ENCODE results near the gene CCL4.
"Not testable (repeated sequence)": the region's sequence is repeated elsewhere in the genome, so short reads cannot be mapped to it uniquely, and the experiment has no call there.

The CCL4 gene

DNA sequence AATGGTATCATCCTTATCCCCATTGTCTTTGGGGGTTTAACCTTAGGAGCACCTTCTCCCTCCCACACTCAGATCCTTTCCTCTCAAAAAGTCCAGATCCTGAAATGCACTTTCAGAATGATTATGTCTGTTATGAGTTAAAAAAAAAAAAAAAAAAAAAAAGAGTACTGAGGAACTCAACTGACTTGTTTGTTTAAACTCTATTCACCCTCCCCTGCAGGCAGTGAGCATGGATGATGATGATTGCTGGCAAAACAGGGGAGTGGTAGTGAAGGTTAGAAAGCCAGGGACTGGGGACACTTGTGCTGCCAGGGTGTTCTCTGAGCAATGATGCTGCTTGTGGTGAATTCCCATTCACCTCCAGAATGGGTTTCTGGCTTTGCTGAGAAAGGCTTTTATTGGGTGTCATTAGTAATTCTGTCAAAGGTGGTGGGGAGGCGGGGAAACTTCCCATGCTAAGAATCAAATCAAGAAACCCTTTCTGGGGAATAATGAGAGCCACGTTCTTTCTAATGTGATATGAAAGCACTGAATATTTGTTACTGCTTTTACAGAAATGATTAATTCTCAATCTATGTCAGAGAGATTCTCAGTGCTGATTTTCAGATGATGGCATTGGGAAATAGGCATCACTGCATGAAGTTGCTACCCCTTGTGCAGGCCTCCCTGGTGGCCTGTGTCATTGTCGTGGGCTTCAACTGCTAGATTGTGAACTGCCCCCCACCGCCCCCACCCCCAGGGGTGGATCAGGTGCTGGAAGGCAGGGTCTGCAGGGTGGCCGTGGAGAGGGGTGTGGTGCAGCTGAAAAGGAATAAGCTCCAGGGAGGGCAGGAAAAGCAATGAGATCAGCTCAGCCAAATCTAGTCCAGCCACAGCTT lies 14.1 kb downstream of the CCL4 start:
- DNase-seq (ENCODE audit: low spot score), result no peak
- Histone ChIP-seq H3K4me1 (ENCODE audit: insufficient read depth, poor library complexity, severe bottlenecking) (no peaks in the 10 kb centered on the region), H3K9me3 (ENCODE audit: severe bottlenecking) (no peaks in the 10 kb centered on the region), H3K36me3 (ENCODE audit: low read depth) (no peaks in the 10 kb centered on the region), H3K27ac (ENCODE audit: poor library complexity, severe bottlenecking) (no peak overlapping the region), H3K4me3 (ENCODE audit: severe bottlenecking) (no peak overlapping the region), H3K27me3 (ENCODE audit: insufficient read depth, poor library complexity, severe bottlenecking) (no peaks in the 10 kb centered on the region)
- ATAC-seq (ENCODE audit: low read depth), result no peak
- TF ChIP-seq, protein P1, sequence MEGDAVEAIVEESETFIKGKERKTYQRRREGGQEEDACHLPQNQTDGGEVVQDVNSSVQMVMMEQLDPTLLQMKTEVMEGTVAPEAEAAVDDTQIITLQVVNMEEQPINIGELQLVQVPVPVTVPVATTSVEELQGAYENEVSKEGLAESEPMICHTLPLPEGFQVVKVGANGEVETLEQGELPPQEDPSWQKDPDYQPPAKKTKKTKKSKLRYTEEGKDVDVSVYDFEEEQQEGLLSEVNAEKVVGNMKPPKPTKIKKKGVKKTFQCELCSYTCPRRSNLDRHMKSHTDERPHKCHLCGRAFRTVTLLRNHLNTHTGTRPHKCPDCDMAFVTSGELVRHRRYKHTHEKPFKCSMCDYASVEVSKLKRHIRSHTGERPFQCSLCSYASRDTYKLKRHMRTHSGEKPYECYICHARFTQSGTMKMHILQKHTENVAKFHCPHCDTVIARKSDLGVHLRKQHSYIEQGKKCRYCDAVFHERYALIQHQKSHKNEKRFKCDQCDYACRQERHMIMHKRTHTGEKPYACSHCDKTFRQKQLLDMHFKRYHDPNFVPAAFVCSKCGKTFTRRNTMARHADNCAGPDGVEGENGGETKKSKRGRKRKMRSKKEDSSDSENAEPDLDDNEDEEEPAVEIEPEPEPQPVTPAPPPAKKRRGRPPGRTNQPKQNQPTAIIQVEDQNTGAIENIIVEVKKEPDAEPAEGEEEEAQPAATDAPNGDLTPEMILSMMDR (IDR thresholded peaks at IDR 0.05; ENCODE audit: poor library complexity, severe bottlenecking), result no peak

DNA sequence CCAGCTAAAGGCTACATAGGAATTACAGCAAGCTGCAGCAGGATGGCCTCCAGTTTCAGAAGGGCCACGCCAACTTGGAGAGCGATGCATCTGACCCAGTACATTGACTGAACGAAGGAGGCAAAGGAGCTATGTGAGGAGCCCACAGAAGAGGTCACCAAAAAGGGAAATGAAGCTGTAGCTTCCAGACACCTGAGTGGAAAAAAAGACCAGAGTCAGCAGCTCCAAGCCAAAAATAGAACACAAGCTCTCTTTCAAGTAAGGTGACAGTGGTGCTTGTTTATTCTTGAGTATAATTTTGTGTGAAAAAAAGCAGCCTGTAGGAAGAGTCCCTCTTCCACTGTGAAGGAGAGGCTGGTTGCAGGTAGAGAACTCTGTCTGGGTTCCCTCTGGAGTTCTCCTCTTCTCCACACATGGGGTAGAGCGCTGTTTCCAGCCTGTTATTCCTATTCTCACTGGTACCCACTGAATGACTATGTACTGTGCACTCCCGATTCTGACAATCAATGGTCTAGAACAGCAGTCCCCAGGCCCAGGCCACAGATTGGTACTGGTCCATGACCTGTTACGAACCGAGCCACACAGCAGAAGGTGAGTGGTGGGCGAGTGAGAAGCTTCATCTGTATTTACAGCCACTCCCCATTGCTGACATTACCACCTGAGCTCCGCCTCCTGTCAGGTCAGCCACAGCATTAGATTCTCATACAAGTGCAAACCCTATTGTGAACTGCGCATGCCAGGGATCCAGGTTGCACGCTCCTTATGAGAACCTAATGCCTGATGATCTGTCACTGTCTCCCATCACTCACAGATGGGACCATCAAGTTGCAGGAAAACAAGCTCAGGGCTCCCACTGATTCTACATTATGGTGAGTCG lies 15.1 kb downstream of the CCL4 start:
- no peaks in the 10 kb centered on the region for H3K36me3 ChIP-seq (ENCODE audit: low read depth)
- no peak overlapping the region for H3K4me3 ChIP-seq (ENCODE audit: severe bottlenecking)
- no peak for DNase-seq (ENCODE audit: low spot score)
- H3K27me3 ChIP-seq (ENCODE audit: insufficient read depth, poor library complexity, severe bottlenecking), result no peaks in the 10 kb centered on the region
- ATAC-seq (ENCODE audit: low read depth), result no peak
- no peaks in the 10 kb centered on the region for H3K4me1 ChIP-seq (ENCODE audit: insufficient read depth, poor library complexity, severe bottlenecking)
- TF ChIP-seq, protein P1 (IDR thresholded peaks at IDR 0.05; ENCODE audit: poor library complexity, severe bottlenecking), result no peak
- no peak overlapping the region for H3K27ac ChIP-seq (ENCODE audit: poor library complexity, severe bottlenecking)
- no peaks in the 10 kb centered on the region for H3K9me3 ChIP-seq (ENCODE audit: severe bottlenecking)

DNA sequence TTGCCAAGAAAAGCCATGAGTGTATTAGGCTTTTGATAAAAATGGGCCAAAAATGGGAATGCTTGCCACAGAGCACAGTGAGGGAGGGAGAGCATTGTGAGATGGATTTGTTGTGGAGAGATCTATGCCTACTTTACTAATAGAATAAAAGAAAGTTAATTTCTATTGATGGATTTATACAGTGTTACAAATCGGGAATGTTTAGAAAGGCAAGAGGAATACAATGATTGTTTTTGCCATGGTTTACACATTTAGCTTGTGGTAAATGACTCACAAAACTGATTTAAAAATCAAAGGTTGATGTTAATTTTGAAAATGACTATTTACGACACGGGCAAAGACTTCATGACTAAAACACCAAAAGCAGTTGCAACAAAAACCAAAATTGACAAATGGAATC lies 16.6 kb downstream of the CCL4 start:
- no peak for DNase-seq (ENCODE audit: low spot score)
- Histone ChIP-seq H3K4me3 (ENCODE audit: severe bottlenecking) (no peak overlapping the region), H3K36me3 (ENCODE audit: low read depth) (no peaks in the 10 kb centered on the region), H3K27ac (ENCODE audit: poor library complexity, severe bottlenecking) (no peak overlapping the region), H3K27me3 (ENCODE audit: insufficient read depth, poor library complexity, severe bottlenecking) (no peaks in the 10 kb centered on the region), H3K4me1 (ENCODE audit: insufficient read depth, poor library complexity, severe bottlenecking) (no peaks in the 10 kb centered on the region), H3K9me3 (ENCODE audit: severe bottlenecking) (no peaks in the 10 kb centered on the region)
- TF ChIP-seq, protein P1 (IDR thresholded peaks at IDR 0.05; ENCODE audit: poor library complexity, severe bottlenecking), result no peak
- ATAC-seq (ENCODE audit: low read depth), result no peak

DNA sequence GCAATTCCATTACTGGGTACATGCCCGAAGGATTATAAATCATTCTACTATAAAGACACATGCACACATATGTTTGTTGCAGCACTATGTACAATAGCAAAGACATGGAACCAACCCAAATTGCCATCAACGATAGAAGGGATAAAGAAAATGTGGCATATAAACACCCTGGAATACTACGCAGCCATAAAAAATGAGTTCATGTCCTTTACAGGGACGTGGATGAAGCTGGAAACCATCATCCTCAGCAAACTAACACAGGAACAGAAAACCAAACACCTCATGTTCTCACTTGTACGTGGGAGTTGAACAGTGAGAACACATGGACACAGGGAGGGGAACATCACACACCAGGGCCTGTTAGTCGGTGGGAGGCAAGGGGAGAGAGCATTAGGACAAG lies 17.5 kb downstream of the CCL4 start:
- not testable (repeated sequence) for ATAC-seq (ENCODE audit: low read depth); H3K27ac ChIP-seq (ENCODE audit: poor library complexity, severe bottlenecking); H3K27me3 ChIP-seq (ENCODE audit: insufficient read depth, poor library complexity, severe bottlenecking); H3K4me3 ChIP-seq (ENCODE audit: severe bottlenecking); DNase-seq (ENCODE audit: low spot score); H3K36me3 ChIP-seq (ENCODE audit: low read depth); H3K9me3 ChIP-seq (ENCODE audit: severe bottlenecking); H3K4me1 ChIP-seq (ENCODE audit: insufficient read depth, poor library complexity, severe bottlenecking)

DNA sequence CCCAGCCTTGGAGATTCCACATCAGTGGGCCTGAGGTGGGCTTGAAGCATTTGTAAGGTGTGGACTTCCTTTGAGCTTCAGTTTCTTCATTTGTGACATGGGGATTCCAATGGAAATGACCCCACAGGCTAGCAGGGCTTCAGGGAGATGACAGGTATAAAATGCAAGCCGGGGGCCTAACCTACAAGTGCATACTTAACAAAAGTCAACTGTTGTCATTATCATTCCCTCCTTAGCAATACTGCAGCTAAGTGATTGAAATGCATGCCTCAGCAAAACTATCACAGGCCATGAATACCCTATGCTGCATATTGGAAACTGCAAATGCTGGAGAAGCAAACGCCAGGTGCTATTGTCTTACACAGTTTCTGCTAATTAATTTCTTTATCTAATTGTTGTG lies 19.8 kb downstream of the CCL4 start:
- H3K36me3 ChIP-seq (ENCODE audit: low read depth), result no peaks in the 10 kb centered on the region
- TF ChIP-seq, protein P1 (IDR thresholded peaks at IDR 0.05; ENCODE audit: poor library complexity, severe bottlenecking), result no peak
- H3K27ac ChIP-seq (ENCODE audit: poor library complexity, severe bottlenecking), result no peak overlapping the region
- H3K27me3 ChIP-seq (ENCODE audit: insufficient read depth, poor library complexity, severe bottlenecking), result peaks cover 1% of the 10 kb centered on the region
- H3K4me1 ChIP-seq (ENCODE audit: insufficient read depth, poor library complexity, severe bottlenecking), result no peaks in the 10 kb centered on the region
- H3K9me3 ChIP-seq (ENCODE audit: severe bottlenecking), result no peaks in the 10 kb centered on the region
- DNase-seq (ENCODE audit: low spot score) (no peak), ATAC-seq (ENCODE audit: low read depth) (no peak)
- H3K4me3 ChIP-seq (ENCODE audit: severe bottlenecking), result no peak overlapping the region

Data from RWPE2 (cell line).